Nucleus accumbens (tissue), 56 donors: ENCODE data around the gene KIAA0232.
A peak's percentile ranks its signal among the peaks of the same experiment; 100 is the strongest.
"Not testable (repeated sequence)": the region's sequence is repeated elsewhere in the genome, so short reads cannot be mapped to it uniquely, and the experiment has no call there.

Experiments
- DNase-seq, 56 donors: peaks; one replicate each; lab custom pipeline; 2025; lab: John Stamatoyannopoulos, UW

The KIAA0232 gene

DNA sequence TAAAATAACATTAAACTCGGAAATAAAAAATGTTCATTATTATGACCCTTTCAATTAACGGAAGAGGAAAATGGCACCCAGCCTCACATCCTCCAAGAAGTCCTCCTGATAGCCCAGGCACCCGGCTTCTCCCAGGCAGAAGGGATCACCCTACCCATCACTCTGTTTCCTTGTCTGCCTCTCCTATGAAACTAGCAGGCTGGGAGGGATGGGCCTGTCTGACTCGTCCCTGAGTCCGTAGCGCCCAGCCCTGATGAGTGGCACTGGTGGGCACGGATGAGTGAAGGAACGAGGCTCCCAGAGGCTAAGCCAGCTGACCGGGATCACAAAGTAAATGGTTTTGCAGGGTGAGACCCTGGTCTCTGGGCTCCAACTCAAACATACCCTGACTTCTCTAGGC, 28.6 kb upstream of the KIAA0232 start:
- no peak for DNase-seq

DNA sequence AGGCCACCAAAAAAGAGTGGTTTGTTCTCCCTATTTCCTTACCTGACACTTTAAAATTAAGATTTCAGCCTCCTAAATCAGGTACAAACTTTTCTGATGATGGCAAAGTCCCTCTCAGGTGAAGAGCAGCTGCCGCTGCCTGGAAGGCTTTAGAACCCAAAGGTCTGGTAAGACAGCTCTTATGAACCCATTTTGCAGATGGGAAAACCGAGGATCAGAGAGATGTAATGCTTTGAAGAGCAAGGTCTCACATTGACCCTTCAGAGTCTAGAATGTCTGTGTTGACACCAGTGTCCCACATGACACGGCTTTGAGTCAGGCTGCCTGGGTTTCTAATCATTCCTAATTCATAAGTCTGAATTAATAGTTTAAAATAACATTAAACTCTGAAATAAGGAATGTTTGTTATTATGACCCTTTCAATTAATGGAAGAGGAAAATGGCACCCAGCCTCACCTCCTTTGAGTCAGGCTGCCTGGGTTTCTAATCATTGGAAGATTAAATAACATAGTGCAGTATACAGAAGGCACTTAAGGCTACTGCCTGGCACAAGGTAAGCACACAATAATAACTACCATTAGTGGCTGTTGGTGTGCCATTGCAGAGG, 27.9 kb upstream of the KIAA0232 start:
- DNase-seq = no peak

DNA sequence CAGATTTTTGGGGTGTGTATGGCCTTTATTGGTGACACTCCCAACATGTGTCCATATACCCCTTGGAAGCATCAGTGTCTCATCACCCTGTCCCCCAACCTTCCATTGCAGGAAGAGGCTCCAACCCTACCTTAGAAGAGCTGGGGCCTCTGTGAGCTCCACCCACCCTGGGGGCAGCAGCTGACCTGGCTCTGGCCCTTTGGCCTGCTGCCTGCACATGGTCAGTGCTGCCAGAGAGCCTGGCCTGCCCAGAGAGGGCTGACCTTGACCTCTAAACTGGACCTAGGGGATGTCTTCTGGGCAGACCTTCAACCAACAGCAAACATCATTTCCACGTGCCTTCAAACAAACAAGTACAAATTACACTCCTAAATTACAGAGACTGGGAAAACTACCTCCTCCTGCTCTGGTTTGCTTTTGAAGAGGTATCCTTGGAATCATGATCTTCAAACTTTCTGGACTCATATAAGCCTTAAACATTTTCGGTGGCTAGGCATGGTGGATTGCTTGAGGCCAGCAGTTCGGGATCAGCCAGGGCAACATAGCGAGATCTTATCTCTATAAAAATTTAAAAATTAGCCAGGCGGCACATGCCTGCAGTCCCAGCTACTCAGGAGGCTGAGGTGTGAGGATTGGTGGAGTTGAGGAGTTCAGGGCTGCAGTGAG, 27.3 kb upstream of the KIAA0232 start:
- DNase-seq = no peak

DNA sequence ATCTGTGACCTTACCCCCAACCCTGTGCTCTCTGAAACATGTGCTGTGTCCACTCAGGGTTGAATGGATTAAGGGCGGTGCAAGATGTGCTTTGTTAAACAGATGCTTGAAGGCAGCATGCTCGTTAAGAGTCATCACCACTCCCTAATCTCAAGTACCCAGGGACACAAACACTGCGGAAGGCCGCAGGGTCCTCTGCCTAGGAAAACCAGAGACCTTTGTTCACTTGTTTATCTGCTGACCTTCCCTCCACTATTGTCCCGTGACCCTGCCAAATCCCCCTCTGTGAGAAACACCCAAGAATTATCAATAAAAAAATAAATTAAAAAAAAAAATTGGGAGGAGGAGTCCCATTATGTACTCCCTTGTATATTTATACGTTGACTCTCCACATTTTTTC, 26.2 kb upstream of the KIAA0232 start:
- not testable (repeated sequence) for DNase-seq

DNA sequence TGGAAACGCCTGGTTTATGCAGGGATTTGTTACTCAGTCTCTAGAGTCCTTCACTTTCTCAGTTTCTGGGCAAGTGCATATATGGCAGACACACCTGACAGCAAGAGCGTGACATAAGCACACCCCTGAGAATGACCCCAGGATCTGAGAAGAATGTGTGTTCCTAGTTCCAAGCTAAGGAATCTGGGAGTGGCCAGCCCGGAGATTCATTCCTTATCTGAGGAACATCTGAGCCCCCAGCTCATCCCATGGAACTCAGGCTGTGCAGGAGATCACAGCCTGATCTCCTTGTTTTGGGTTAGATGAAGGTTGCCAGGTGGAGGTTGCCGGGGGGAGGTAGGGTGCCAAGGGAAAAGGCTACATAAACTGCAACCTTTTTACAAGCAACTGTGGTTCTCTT, 23.8 kb upstream of the KIAA0232 start:
- no peak for DNase-seq

DNA sequence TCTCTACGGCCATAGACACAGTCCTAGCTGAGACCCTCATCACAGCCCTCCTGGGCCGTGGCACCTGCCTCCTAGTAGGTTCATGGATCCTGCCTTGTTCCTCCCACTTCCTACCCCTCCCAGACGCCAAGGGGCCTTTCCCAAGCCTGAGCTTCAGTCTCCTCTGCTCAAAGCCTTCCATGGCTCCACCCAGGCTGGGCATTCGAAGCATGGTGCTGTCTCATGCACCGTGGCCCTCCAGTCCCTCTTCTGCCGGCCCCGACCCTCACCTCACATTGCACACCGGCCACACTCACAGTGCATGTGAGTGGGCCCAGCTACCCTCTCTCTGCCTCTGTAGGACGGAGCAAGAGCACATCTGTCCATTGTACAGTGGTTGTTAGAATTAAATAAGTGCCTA, 21.7 kb upstream of the KIAA0232 start:
- DNase-seq = no peak

DNA sequence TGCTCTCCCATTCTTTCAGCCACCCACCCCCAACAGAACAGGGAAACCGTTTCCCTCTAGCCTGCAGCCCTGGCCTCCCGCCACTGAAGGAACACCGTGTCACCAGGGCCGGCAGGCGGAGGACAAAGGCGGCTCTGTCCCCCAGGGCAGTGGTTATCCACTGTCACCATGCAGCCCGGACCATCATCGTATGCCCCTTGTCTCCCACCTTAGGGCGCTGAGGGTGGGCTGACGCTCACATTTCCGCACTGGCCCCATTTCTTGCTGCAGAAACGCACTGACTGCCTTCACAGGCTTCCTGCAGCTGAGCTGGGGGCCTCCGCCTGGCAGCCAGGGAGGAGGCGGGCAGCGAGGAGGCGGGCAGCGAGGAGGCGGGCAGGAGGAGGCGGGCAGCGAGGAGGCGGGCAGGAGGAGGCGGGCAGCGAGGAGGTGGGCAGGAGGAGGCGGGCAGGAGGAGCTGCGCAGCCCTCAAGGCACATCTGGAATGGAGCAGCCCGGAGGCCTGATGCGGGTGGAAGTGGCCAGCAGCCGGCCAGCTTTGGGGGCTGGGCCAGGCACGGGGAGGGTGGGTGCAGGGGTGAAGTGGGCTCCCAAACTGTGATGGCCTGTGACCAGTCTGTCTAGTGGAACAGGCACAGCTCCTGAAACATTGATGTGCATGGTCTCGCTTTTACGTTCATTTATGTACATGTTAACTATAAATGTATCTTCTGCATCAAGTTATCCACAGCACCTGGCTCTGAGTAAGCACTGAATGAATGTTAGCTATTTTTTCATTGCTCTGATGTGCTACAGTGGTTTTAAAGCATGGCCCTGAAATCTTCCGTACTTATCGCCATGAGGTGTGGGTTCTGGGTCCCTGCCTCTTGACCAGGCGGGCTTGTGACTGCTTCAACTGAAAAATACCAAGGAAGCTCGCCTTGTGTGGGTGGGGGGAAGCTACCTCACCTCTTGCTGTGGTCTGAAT, 20.6 kb upstream of the KIAA0232 start:
- DNase-seq = peak in 42 of 56 donors; percentile 21 to 80 (median 55)

DNA sequence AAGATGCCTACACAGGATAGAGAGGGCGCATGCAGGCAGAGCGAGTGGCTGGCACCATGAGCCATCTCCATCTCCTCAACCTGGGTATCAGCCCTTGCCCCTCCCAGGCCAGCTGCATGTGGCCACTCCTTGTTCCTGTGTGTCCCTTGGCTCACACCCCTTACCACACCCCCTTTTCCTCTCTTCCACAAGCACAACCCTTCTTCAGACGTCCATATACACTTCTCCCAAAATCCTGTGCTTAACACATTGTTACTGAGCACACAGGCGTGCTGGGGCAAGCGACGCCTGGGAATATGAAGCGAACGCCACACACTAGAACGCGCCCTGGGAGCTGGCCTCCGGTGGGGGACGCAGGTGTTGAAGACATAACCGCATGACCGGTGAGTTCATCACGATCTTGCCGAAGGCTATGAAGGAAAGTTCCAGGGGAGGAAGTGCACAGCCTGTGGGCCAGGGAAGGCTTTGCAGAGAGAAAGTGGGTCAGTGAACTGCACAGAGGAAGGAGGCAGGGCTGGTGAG, 19.1 kb upstream of the KIAA0232 start:
- no peak for DNase-seq

DNA sequence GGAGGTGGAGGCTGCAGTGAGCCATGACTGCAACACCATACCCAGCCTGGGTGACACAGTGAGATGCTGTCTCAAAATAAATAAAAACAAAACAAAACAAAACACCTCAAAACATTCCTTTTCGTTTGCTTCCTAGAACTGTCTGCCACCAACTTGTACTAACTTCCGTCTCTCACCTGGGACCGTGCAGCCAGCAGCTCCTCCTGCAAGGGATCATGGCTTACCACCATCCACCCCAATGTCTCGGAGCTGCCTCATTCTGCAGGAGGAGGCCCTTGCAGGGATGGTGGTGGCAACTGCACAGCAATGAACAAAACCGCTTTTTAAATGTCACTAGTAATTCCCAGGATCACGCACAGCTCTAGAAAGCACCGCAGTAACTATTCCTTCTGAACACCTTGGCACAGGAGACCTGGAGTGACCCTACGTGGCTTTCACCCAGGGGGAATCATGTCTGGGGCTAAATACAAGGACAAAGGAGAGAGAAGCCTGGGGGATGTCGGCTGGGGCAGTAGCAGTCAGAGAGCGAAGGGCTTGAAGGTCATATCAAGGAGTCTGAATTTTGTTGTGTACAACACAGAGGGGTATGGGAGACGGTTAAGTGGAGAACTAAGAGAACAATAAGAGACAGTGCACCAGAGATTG, 17.4 kb upstream of the KIAA0232 start:
- DNase-seq = no peak

DNA sequence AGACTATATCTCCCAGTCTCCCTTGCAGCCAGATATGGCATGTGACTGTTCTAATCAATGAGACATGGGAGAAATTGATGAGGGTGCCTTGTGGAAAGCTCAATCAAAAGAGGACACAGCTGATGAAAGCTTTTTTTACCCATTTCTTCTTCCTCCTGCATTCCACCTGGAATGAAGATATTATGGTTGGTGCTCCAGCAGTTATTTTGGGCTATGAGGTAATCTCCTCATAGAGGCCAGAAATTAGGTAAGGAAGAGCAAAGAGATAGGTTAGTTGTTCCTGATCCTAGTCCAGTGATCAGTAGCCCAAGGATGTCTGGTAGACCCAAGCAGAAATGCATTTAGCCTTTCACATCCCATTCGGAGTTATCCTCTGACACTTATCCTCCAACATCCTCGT, 16.8 kb upstream of the KIAA0232 start:
- no peak for DNase-seq

DNA sequence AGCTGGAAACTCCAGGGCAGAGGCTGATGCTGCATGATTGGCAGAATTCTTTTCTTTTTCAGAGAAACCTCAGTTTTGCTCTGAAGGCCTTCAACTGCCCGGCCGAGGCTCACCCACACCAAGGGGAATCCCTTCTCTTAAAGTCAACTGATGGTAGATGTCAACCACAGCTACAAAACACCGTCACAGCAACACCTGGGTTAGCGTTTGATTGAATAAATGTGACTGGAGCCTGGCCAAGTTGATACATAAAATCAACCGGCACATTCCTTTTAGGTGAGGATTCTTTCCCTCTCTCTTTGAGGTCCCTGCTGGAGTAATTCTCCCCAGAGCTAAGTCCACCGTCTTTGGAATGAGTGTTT, 15.2 kb upstream of the KIAA0232 start:
- no peak for DNase-seq

DNA sequence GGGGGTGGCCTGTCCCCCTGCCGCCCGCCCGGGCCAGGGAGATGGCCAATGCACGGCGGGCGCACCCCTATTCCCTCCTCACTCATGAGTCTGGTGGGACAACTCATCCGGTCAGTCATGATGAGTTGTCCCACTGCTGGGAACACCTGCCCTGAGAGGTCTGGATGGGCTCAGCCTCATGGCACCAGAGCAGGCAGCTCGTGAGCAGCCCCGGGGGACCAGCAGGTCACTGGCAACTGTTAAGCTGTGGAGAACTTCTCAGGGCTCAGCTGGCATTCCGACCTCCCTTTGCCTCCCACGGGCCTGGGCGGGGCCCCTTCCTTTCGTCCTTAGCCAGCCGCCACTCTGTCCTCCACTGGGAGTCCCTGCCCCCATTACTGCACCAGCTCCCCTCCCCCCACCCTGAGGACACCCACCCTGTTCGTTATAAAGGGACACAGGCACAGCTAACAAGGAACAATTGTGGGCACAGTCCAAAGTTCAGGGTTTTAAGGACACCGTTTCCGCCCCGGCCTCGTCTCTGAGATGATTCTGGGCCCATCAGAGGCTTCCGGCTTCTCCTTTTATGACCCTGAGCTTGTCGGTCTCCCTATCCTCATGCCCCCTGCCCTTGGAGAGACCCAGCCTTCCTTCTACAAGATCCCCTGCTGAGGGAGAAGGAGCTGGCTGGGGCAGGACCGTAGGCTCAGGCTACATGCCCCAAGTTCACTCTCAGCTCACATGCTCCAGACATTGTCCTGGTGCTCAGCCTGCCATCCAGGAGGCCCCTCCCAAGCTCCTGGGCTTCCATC, 14.6 kb upstream of the KIAA0232 start:
- DNase-seq = no peak

DNA sequence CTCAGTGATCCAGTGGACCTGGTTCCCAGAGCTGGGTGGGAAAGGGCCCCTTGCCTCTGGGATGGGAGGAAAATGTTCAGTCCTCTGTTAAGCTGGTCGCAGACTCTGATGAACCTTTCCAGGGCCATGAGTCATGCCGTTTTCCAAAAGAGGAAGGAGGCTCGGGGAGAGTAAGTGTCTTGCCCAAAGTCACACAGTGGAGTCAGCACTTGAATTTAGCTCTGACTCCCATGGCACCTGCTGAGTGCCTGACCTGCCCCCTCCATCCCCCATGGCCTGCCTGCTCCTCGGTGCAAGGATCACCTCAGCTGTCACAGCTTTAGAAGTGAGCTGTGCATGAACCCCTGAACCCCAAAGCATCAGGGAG, 14.0 kb upstream of the KIAA0232 start:
- peak in 1 of 56 donors; percentile 15 for DNase-seq

DNA sequence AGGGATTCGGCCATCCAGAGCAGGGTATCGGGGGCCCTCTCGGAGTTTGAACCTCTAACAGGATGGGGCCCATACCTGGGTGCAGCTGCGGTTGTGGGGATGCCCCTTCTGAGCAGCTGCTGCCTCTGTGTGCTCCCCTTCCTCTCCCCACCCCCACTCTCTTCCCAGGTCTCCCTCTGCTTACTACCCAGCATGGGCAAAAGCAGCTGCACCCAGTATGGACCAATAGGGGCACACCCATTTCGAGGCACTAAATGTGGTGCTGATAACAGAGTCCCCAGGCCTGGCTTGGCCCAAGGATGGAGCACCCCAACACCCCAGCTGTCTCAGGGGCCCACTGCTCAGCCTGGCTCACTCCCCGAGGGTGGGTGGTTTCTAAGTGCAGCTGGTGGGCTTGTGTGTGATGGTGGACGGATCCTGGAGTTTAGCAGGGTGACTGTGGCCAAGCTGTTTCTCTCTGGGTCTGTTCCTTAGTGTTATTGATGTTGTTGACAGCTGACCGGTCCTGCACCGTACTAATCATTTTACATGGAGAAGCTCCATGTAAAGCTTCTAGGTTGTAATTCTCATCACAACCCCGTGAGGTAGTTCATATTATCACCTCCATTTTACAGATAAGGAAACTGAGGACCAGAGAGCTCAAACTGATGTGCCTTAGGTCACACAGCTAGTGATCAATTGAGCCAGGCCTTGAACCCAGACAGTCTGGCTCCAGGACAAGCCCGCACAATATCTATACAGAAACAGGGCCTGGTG, 13.1 kb upstream of the KIAA0232 start:
- DNase-seq = no peak

DNA sequence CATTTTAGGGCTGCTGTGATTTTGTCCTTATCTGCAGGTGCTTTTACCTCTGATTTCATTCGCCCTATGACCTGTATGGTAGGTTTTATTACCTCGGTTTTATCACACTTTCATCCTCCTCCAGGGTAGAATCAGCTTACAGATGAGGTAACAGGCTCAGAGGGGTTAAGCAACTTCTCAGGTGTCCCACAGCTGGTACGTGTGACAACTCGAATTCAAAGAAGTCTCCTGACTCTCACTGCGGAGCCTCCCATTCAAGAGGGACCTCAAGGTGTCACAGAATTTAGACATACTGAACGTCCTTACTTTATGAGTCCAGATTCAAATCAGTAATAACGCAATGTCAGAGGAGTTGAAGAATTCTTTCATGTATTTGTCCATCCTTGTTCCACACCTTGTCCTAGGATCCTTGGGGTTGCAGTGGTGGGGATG, 12.5 kb upstream of the KIAA0232 start:
- DNase-seq = no peak

DNA sequence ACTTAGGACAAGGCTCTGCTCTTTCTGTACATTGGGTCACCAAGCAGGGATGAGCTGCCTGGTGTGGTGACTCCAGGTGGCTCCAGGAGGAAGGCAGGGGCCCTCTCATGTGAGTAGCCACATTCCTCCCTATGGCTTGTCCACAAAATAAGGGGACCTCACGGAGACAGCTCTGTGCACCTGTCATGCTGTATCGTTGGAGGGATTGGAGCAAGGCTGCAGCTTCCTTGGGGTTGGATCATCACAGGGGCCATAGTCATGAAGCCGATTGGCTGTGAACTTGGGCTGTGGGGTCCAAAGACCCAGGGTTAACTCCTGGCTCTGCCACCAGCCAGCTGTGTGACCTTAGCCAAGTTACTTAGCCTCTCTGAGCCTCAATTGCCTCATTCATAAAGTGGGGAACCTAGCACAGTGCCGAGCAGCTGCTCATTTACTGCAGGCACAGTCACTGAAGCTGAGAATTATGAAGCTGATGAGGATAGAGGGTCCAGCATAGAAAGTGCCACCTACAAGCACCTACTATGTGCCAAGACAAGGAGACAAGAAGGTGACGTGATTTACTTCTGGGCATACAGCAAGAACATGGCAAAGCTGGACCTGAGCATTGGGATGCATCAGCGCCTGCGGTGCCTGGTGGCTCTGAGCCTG, 11.8 kb upstream of the KIAA0232 start:
- no peak for DNase-seq

DNA sequence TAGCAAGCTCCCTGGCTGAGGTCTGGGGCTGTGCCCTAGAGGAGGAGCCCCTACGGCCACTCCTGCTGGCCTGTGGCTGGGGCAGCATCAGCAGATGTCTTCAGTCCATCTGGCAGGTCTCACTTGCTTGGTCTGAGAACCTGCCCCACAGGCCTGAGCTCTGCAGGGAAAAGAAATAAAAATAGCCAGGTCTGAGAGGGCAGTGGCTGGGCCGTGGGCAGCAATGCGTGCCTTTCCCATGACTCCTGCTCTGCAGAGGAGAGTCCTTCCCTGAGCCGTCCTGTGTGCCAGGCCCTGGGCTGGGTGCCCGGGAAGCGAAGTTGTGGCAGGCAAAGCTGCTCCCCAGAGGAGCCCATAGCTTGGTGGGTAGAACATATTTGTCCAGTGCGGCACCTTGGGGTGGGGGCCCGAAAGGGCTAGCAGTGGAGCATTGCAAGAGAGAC, 11.3 kb upstream of the KIAA0232 start:
- peak in 1 of 56 donors; percentile 40 for DNase-seq

DNA sequence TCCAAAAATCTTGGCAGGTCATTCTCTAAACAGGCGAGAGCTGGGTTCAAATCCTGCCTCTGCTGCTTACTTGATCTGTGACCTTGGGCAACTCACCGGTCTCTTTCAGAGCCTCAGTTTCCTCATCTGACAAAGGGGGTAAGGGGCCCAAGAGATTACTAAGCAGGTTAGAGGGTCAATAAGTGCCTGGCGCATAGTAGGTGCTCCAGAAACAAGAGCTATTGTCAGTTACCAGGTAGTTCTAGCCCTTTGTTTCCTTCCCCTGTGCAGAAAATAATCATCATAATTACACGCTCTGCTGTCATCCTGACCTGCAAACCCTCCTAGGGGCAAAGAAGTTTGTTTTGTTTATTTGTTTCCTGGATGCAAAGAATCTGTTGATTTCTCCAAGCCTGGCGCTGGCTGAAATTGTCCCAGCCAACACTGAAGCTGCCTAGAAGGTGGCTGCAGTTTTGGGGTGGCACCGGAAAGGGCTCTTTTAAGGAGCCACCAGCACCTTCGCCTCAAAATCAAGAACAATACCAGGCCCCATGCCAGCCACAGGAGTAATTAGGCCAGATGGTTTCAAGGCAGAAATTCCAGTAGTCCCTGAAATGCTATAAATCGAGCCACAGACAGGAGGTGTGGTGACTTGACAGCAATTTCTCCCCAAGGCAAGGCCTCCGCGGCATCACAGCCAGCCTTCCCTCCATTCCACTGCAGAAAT, 10.2 kb upstream of the KIAA0232 start:
- DNase-seq = no peak
